ENCODE data around the gene BNIP3. TPM values are rescaled to one million over a fixed set of nuclear protein-coding genes. Genes with fewer than 3 reads are reported as not detected.

BNIP3 gene
- total and polyA plus RNA-seq, 4 experiments from 2014 or later, result 29.8 to 37.0 (median 32.7) TPM

GRCh38 chr10:131928248-131929095 is 53.3 kb downstream of the BNIP3 start:
- Histone ChIP-seq H3K9me3 (ENCODE audit: control insufficient read depth in 1 of 2, low read length in 2 of 2) (peaks cover 0 to 5% of the 10 kb centered on the region in 2 donors), H3K36me3 (ENCODE audit: insufficient read depth, low read length) (no peaks in the 10 kb centered on the region), H3K27me3 (ENCODE audit: insufficient read depth, low read length) (no peaks in the 10 kb centered on the region), H3K4me1 (ENCODE audit: insufficient read depth, low read length) (peaks cover 62% of the 10 kb centered on the region), H3K4me3 (ENCODE audit: low read length in 2 of 2) (no peak overlapping the region), H3K27ac (ENCODE audit: low read depth, low read length) (no peak overlapping the region)
- H3K36me3 Mint-ChIP-seq, result peaks cover 11 to 28% of the 10 kb centered on the region in 2 donors
- H3K9me3 Mint-ChIP-seq, result peaks cover 0 to 9% (median 2%) of the 10 kb centered on the region in 8 donors
- intact Hi-C loops (cut with micrococcal nuclease), result no loop called here
- CTCF ChIA-PET (ENCODE audit: partially characterized antibody), result interaction anchor here (1.3 kb wide), 1 partner anchor 42 kb away, joined by 6 read pairs; no protein-coding TSS in a partner anchor
- peak in 4 of 5 donors; percentile 11 to 30 (median 22) for DNase-seq
- H3K4me3 Mint-ChIP-seq, result peak overlapping the region; percentile 44 to 92 (median 72)
- H3K4me1 Mint-ChIP-seq, result peaks cover 42 to 79% (median 68%) of the 10 kb centered on the region in 4 donors
- H3K27me3 Mint-ChIP-seq, result no peaks in the 10 kb centered on the region
- POLR2A ChIA-PET (ENCODE audit: partially characterized antibody), result no interaction called here
- peak overlapping the region; percentile 74 to 93 (median 85) for H3K27ac Mint-ChIP-seq

- H3K27ac Mint-ChIP-seq, result peak overlapping the region in 6 of 7 donors; percentile 37 to 77 (median 59)
- peaks cover 46 to 80% (median 69%) of the 10 kb centered on the region in 4 donors for H3K4me1 Mint-ChIP-seq
- POLR2A ChIA-PET (ENCODE audit: partially characterized antibody), result interaction anchor here (1.1 kb wide), 2 partner anchors 27 to 46 kb away, joined by 3 to 4 read pairs; no protein-coding TSS in a partner anchor
Measured at GRCh38 chr10:131926743-131927595, 54.8 kb downstream of the BNIP3 start.

GRCh38 chr10:131926253-131926652 is 55.5 kb downstream of the BNIP3 start:
- H3K4me1 Mint-ChIP-seq, result peaks cover 53 to 80% (median 74%) of the 10 kb centered on the region in 4 donors
- no peaks in the 10 kb centered on the region for H3K27me3 Mint-ChIP-seq
- Histone ChIP-seq H3K27me3 (ENCODE audit: insufficient read depth, low read length) (no peaks in the 10 kb centered on the region), H3K4me1 (ENCODE audit: insufficient read depth, low read length) (peaks cover 49% of the 10 kb centered on the region), H3K4me3 (ENCODE audit: low read length in 2 of 2) (no peak overlapping the region), H3K9me3 (ENCODE audit: control insufficient read depth in 1 of 2, low read length in 2 of 2) (peaks cover 0 to 5% of the 10 kb centered on the region in 2 donors), H3K36me3 (ENCODE audit: insufficient read depth, low read length) (no peaks in the 10 kb centered on the region), H3K27ac (ENCODE audit: low read depth, low read length) (no peak overlapping the region)
- H3K36me3 Mint-ChIP-seq, result peaks cover 11 to 28% of the 10 kb centered on the region in 2 donors
- peak overlapping the region in 2 of 8 donors; percentile 50 to 92 for H3K4me3 Mint-ChIP-seq
- ChIA-PET POLR2A (ENCODE audit: partially characterized antibody) (interaction anchor here (1.1 kb wide), 1 partner anchor 47 kb away, joined by 4 read pairs; no protein-coding TSS in a partner anchor), CTCF (ENCODE audit: partially characterized antibody) (no interaction called here)
- intact Hi-C loops (cut with micrococcal nuclease), result no loop called here
- H3K9me3 Mint-ChIP-seq, result peaks cover 0 to 9% (median 2%) of the 10 kb centered on the region in 8 donors
- H3K27ac Mint-ChIP-seq, result peak overlapping the region in 1 of 7 donors; percentile 49
- no peak for DNase-seq

More at GRCh38 chr10:131926743-131927595, 54.8 kb downstream of the BNIP3 start:
- no peaks in the 10 kb centered on the region for H3K27me3 ChIP-seq (ENCODE audit: insufficient read depth, low read length)
- DNase-seq, result no peak
- Mint-ChIP-seq H3K27me3 (no peaks in the 10 kb centered on the region), H3K36me3 (peaks cover 11 to 26% of the 10 kb centered on the region in 2 donors), H3K4me3 (peak overlapping the region in 7 of 8 donors; percentile 26 to 92 (median 64)), H3K9me3 (peaks cover 0 to 9% (median 2%) of the 10 kb centered on the region in 8 donors)
- H3K36me3 ChIP-seq (ENCODE audit: insufficient read depth, low read length), result no peaks in the 10 kb centered on the region
- CTCF ChIA-PET (ENCODE audit: partially characterized antibody), result interaction anchor here (0.7 to 1.3 kb wide), 2 partner anchors 10 to 41 kb away, joined by 3 to 6 read pairs; no protein-coding TSS in a partner anchor
- intact Hi-C loops (cut with micrococcal nuclease), result no loop called here
- H3K9me3 ChIP-seq (ENCODE audit: control insufficient read depth in 1 of 2, low read length in 2 of 2), result peaks cover 0 to 5% of the 10 kb centered on the region in 2 donors
- no peak overlapping the region for H3K27ac ChIP-seq (ENCODE audit: low read depth, low read length)
- peaks cover 55% of the 10 kb centered on the region for H3K4me1 ChIP-seq (ENCODE audit: insufficient read depth, low read length)
- no peak overlapping the region for H3K4me3 ChIP-seq (ENCODE audit: low read length in 2 of 2)

- intact Hi-C loops (cut with micrococcal nuclease), result no loop called here
- ChIA-PET CTCF (ENCODE audit: partially characterized antibody) (interaction anchor here (1.2 kb wide), 1 partner anchor 40 kb away, joined by 4 read pairs; no protein-coding TSS in a partner anchor), POLR2A (ENCODE audit: partially characterized antibody) (no interaction called here)
- DNase-seq, result no peak
- no peak overlapping the region for H3K27ac Mint-ChIP-seq
- H3K27me3 ChIP-seq (ENCODE audit: insufficient read depth, low read length), result no peaks in the 10 kb centered on the region
- no peaks in the 10 kb centered on the region for H3K27me3 Mint-ChIP-seq
- H3K4me3 Mint-ChIP-seq, result peak overlapping the region in 1 of 8 donors; percentile 50
- peaks cover 56 to 80% (median 74%) of the 10 kb centered on the region in 4 donors for H3K4me1 Mint-ChIP-seq
- peaks cover 0 to 5% of the 10 kb centered on the region in 2 donors for H3K9me3 ChIP-seq (ENCODE audit: control insufficient read depth in 1 of 2, low read length in 2 of 2)
- no peak overlapping the region for H3K4me3 ChIP-seq (ENCODE audit: low read length in 2 of 2)
- no peaks in the 10 kb centered on the region for H3K36me3 ChIP-seq (ENCODE audit: insufficient read depth, low read length)
- H3K36me3 Mint-ChIP-seq, result peaks cover 9 to 30% of the 10 kb centered on the region in 2 donors
- H3K4me1 ChIP-seq (ENCODE audit: insufficient read depth, low read length), result peaks cover 50% of the 10 kb centered on the region
- no peak overlapping the region for H3K27ac ChIP-seq (ENCODE audit: low read depth, low read length)
- H3K9me3 Mint-ChIP-seq, result peaks cover 0 to 9% (median 2%) of the 10 kb centered on the region in 8 donors
Measured at GRCh38 chr10:131925716-131926115, 56.0 kb downstream of the BNIP3 start.

GRCh38 chr10:131925011-131925649 is 56.6 kb downstream of the BNIP3 start:
- no peak overlapping the region for H3K4me3 Mint-ChIP-seq
- Histone ChIP-seq H3K27me3 (ENCODE audit: insufficient read depth, low read length) (no peaks in the 10 kb centered on the region), H3K4me3 (ENCODE audit: low read length in 2 of 2) (no peak overlapping the region), H3K27ac (ENCODE audit: low read depth, low read length) (no peak overlapping the region), H3K9me3 (ENCODE audit: control insufficient read depth in 1 of 2, low read length in 2 of 2) (peaks cover 0 to 5% of the 10 kb centered on the region in 2 donors), H3K36me3 (ENCODE audit: insufficient read depth, low read length) (no peaks in the 10 kb centered on the region), H3K4me1 (ENCODE audit: insufficient read depth, low read length) (peaks cover 54% of the 10 kb centered on the region)
- H3K27ac Mint-ChIP-seq, result no peak overlapping the region
- intact Hi-C loops (cut with micrococcal nuclease), result no loop called here
- H3K27me3 Mint-ChIP-seq, result no peaks in the 10 kb centered on the region
- POLR2A ChIA-PET (ENCODE audit: partially characterized antibody), result no interaction called here
- CTCF ChIA-PET (ENCODE audit: partially characterized antibody), result interaction anchor here (1.2 kb wide), 1 partner anchor 39 kb away, joined by 4 read pairs; no protein-coding TSS in a partner anchor
- peaks cover 0 to 9% (median 2%) of the 10 kb centered on the region in 8 donors for H3K9me3 Mint-ChIP-seq
- H3K4me1 Mint-ChIP-seq, result peaks cover 55 to 80% (median 73%) of the 10 kb centered on the region in 4 donors
- DNase-seq, result no peak
- peaks cover 8 to 29% of the 10 kb centered on the region in 2 donors for H3K36me3 Mint-ChIP-seq

GRCh38 chr10:131923038-131923756 is 58.5 kb downstream of the BNIP3 start:
- Mint-ChIP-seq H3K4me3 (no peak overlapping the region), H3K9me3 (peaks cover 0 to 9% (median 2%) of the 10 kb centered on the region in 8 donors), H3K27ac (peak overlapping the region in 2 of 7 donors; percentile 18 to 22), H3K4me1 (peaks cover 56 to 80% (median 70%) of the 10 kb centered on the region in 4 donors), H3K27me3 (no peaks in the 10 kb centered on the region), H3K36me3 (peaks cover 8 to 16% of the 10 kb centered on the region in 2 donors)
- Histone ChIP-seq H3K4me1 (ENCODE audit: insufficient read depth, low read length) (peaks cover 40% of the 10 kb centered on the region), H3K4me3 (ENCODE audit: low read length in 2 of 2) (no peak overlapping the region), H3K9me3 (ENCODE audit: control insufficient read depth in 1 of 2, low read length in 2 of 2) (peaks cover 0 to 5% of the 10 kb centered on the region in 2 donors), H3K27ac (ENCODE audit: low read depth, low read length) (no peak overlapping the region), H3K36me3 (ENCODE audit: insufficient read depth, low read length) (no peaks in the 10 kb centered on the region), H3K27me3 (ENCODE audit: insufficient read depth, low read length) (no peaks in the 10 kb centered on the region)
- DNase-seq, result no peak
- ChIA-PET POLR2A (ENCODE audit: partially characterized antibody) (no interaction called here), CTCF (ENCODE audit: partially characterized antibody) (interaction anchor here (1.2 to 1.5 kb wide), 2 partner anchors 18 to 37 kb away, joined by 4 to 5 read pairs; no protein-coding TSS in a partner anchor)
- intact Hi-C loops (cut with micrococcal nuclease), result no loop called here

Data from CD4-positive, alpha-beta memory T cell (primary cell).